GM19455 (cell line): Measurements from ENCODE around the gene PLCB4.

Source experiments
- ATAC-seq: cut with Tn5 transposase; IDR thresholded peaks from one replicate; pipeline ENCODE4 v1.9.1; 2021; ENCODE audit not compliant: unreplicated experiment

Gene PLCB4

GRCh38 chr20:9100691-9101090 lies 31.8 kb downstream of the PLCB4 start:
- ATAC-seq, result no peak

GRCh38 chr20:9102456-9102855 lies 33.6 kb downstream of the PLCB4 start:
- ATAC-seq, result no peak

- ATAC-seq, result no peak
Observed at GRCh38 chr20:9103955-9104354, 35.1 kb downstream of the PLCB4 start.

- no peak for ATAC-seq
Observed at GRCh38 chr20:9108260-9108659, 39.4 kb downstream of the PLCB4 start.

GRCh38 chr20:9109566-9109965 lies 40.7 kb downstream of the PLCB4 start:
- ATAC-seq, result no peak

- ATAC-seq, result no peak
Observed at GRCh38 chr20:9110365-9110764, 41.5 kb downstream of the PLCB4 start.

GRCh38 chr20:9110916-9111432 lies 42.1 kb downstream of the PLCB4 start:
- ATAC-seq, result no peak

- no peak for ATAC-seq
Observed at GRCh38 chr20:9112541-9113515, 43.9 kb downstream of the PLCB4 start.

GRCh38 chr20:9114709-9115108 lies 45.8 kb downstream of the PLCB4 start:
- ATAC-seq, result no peak

- ATAC-seq, result no peak
Observed at GRCh38 chr20:9117548-9117947, 48.7 kb downstream of the PLCB4 start.

- no peak for ATAC-seq
Observed at GRCh38 chr20:9119776-9120175, 50.9 kb downstream of the PLCB4 start.

GRCh38 chr20:9121211-9121610 lies 52.3 kb downstream of the PLCB4 start:
- no peak for ATAC-seq

GRCh38 chr20:9122571-9122970 lies 53.7 kb downstream of the PLCB4 start:
- ATAC-seq, result no peak

- ATAC-seq, result no peak
Observed at GRCh38 chr20:9126527-9126926, 57.6 kb downstream of the PLCB4 start.

- no peak for ATAC-seq
Observed at GRCh38 chr20:9128568-9128967, 59.7 kb downstream of the PLCB4 start.

- ATAC-seq, result no peak
Observed at GRCh38 chr20:9129756-9130155, 60.9 kb downstream of the PLCB4 start.

GRCh38 chr20:9130521-9130920 lies 61.6 kb downstream of the PLCB4 start:
- ATAC-seq, result no peak

GRCh38 chr20:9131841-9132240 lies 63.0 kb downstream of the PLCB4 start:
- no peak for ATAC-seq

GRCh38 chr20:9134346-9134745 lies 65.5 kb downstream of the PLCB4 start:
- no peak for ATAC-seq

- no peak for ATAC-seq
Observed at GRCh38 chr20:9136114-9136513, 67.2 kb downstream of the PLCB4 start.

GRCh38 chr20:9137001-9137400 lies 68.1 kb downstream of the PLCB4 start:
- no peak for ATAC-seq

GRCh38 chr20:9139106-9139833 lies 70.4 kb downstream of the PLCB4 start:
- ATAC-seq, result no peak
